GM19324 (cell line): ENCODE results near the gene ACADS.
A peak's percentile ranks its signal among the peaks of the same experiment; 100 is the strongest.

Source experiments
- ATAC-seq: cut with Tn5 transposase; IDR thresholded peaks from one replicate; pipeline ENCODE4 v1.9.1; 2021; ENCODE audit warnings: mild to moderate bottlenecking, moderate library complexity; ENCODE audit not compliant: unreplicated experiment, low FRiP score

The ACADS gene

DNA sequence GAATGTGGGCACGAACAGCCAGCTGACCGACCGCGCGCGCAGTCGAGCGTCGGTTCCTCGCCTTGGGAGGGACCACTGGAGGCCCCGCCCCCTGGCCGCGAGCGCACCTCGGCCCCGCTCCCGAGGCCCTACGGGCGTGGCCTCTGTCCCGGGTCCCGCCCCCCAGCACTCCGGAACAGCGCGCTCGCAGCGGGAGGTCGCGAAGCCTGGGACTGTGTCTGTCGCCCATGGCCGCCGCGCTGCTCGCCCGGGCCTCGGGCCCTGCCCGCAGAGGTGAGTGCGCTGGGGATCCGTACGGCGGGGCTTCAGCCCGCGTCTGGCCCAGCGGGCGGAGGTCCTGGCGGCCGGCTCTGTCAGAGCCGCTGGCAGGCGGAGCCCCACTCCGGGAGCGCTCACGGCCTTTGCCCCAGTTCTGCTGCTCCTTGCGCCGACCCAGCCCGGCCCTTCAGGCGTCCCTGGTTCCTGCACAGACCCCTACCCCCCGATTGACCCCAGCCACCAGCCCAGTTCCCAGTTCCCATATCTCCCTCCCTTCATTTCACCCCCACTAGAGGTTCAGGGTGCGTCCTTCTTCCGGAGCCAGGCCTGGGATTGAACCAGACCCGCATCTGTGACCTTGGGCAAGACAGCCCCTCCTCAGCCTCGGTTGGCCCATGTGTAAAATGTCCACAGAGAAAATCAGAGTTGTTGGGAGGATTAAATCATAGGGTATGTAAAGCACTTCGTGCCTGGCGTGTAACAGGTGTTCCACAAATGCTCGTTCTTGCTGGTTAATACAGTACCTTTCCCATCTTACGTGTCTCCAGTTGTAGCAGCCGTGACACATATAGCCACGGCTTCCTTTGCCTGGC, at the start of gene ACADS:
ACADS (plus strand) TSS at position 168 of the 851 bp plus-strand sequence; CDS start at position 228, 60 bp downstream.
- ATAC-seq: peak; percentile 96

DNA sequence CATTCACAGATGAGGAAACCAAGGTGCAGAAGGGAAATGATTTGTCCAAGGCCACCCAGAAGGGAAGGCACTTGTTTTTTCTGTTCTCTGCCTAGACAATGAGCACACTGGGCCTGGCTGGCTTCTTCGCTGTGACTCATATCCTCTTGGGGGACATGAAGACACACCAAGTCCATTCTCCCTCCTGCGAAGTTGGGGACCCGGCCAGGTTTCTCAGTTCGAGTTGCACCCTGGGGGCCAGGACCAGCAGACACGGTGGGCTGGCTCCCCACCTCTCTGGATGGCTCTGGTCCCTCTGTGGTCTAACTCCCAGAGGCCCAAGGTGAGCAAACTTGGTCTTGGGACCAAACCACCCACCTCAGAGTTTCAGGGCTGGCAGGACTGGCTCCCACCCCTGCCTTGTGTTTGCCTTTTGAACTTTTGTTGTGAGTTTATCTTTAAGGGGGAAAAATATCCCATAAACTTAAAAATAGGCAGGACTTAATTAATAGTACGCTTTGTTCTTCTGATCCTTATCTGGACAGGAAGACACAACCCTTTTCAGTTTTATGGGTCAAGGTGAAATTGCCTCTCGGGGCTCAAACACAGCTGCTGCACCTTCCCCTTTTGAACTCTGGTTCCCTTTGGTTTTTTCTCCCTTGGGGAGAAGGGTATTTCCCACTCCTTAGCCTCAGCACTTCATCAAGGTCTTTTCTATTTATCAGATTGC, 47.7 kb upstream of the ACADS start:
- ATAC-seq: no peak

GRCh38 chr12:120678572-120678971, 47.1 kb upstream of the ACADS start:
- ATAC-seq: no peak

DNA sequence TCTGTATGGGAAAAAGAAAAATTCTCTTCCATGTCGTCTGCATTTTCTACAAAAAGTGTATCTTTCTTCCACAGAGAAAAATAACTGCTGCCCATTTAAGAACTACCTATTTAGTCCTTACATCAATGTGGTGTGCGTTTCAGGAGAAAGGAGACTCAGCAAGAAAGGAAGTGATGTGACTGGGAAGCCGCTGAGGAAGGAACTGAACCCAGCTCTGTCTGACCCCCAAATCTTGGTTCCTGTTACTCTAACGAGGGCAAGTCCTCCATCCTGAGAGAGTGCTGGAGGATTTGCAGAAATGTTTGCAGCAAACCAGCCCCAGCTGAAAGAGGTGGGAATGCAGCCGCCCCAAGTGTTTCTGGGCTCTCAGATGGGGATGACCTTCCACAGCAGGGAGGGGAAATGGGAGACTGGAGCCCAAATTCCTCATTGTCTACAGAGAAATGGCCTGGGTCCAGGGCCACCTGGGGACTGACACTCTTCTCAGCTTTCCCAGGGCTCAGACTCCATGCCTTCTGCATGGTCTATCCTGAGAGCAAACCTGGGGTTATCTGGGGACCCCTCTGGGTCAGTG, 45.4 kb upstream of the ACADS start:
- no peak for ATAC-seq

DNA sequence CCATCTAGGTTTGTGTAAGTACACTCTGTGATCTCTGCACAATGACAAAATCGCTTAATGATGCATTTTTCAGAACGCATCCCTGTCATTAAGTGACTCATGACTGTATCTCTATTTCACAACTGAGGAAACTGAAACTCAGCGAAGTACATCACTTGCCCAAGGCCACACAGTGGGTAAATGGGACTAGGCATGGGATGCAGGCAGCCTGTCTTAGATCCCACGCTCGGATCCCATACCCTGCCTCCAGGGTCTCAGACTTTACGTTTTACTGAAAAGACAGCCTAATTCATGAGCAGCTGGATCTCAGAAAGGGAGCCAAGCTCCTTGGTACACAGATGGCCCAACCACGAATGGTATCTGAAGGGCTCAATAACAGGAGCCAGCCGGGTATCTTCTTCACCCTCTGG, 41.1 kb upstream of the ACADS start:
- no peak for ATAC-seq

- no peak for ATAC-seq
These were observed 40.1 kb upstream of the ACADS start for GRCh38 chr12:120685522-120685921.

GRCh38 chr12:120686151-120686689, 39.4 kb upstream of the ACADS start:
- peak; percentile 82 for ATAC-seq

GRCh38 chr12:120686690-120687577, 38.7 kb upstream of the ACADS start, which contains the start of gene MLEC:
MLEC (plus strand) TSS chr12:120687149; CDS start chr12:120687297, 148 bp downstream.
- ATAC-seq: peak; percentile 67

GRCh38 chr12:120687578-120688289, 37.9 kb upstream of the ACADS start:
- no peak for ATAC-seq

DNA sequence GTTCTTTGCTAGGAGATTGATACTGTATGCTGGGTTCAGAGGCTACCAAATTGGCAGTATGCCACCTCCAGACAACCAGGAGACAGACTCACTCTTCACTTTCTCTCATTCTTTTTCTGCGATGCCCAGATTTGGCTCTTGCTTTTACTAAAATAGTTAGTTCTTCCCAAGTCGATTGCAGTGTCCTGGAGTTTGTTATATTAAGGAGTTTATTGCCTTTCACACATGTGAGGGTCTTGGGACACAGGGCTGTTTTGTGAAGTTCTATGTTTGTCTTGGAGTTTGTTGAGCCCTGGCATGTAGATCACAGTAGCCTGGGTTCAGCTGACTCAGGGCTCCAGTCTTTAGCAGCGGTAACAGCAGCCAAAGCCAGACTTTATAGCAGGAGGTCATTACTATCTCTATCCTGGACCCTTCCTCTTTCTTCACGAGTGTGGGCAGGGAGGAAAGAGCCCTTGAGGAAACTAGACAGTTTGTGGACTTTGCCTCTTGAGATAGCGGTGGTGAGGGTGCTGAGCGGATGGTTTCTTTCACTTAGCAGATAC, 37.0 kb upstream of the ACADS start:
- ATAC-seq: no peak

GRCh38 chr12:120689397-120690082, 36.1 kb upstream of the ACADS start:
- ATAC-seq: no peak

- no peak for ATAC-seq
These were observed 35.6 kb upstream of the ACADS start for GRCh38 chr12:120690083-120690450.

GRCh38 chr12:120690978-120691377, 34.6 kb upstream of the ACADS start:
- no peak for ATAC-seq

DNA sequence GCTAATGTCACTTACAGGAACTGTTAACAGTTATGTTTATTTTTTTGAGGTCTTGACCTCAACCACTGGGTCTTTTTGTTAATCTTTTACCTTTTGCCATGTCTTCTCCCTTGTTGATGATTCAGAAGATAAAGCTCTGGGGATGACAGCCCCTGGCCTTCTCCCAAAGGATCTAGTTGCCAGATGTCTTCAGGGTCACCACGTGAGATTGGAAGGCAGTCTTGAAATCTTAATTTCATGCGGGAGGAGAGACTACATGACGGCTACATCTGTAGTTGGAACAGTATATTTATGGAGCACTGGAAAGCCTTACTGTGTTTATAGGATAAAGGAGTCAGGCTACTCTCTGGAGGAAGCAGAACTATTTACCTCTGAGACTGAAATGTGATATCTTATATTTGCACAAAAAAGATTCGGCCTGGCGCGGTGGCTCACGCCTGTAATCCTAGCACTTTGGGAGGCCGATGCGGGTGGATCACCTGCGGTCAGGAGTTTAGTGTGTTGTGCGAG, 33.0 kb upstream of the ACADS start:
- ATAC-seq: no peak

DNA sequence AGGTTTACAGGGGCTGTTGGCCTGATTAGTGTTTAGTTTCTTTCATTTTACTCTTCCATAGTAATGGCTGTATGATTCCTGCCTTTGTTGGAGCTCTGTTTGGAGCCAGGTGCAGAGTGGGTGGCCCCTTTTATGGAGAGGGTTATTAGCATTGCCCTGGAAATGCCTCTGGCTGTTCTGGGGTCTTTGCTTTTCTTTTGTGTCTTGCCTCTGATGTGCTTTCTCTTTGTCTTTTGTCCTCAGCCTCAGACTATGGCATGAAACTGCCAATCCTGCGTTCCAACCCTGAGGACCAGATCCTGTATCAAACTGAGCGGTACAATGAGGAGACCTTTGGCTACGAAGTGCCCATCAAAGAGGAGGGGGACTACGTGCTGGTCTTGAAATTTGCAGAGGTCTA, 31.8 kb upstream of the ACADS start:
- ATAC-seq: no peak

DNA sequence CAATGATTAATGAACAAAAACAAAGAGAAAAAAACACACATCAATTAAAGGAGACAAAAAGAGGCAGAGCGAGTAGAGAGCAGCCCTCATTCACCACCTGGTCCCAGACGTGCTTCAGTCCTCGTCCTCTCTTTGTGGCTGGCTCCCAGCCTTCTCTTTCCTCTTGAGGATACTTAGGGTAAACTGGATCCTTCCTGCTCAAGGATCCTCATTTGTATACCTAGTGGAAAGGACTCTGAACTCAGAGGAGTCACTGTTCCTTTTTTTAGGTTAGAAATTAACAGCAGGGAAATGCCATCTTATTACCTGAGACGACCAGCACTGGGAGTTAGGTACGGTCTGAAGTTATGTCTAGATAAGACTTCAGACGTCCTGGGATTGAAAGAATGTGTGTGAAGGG, 29.0 kb upstream of the ACADS start:
- ATAC-seq: no peak

DNA sequence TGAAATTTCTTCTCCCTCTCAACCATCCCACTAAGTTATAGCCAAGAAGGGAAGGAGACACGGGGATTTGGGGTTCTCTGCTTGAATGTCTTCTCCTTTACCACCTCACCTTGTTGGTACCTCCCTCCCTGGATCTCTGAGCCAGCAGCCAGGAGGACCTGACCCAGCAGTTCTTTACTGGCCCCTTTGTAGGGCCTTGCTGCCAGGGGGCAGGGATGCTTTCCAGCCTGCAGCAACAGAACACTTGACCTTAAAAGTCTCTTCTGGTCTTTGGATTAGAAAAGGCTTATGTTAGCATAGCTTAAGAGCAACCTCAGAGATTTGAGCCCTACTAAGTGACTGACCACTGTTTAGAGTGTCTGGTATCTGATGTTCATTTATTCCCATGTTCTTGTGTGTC, 28.3 kb upstream of the ACADS start:
- ATAC-seq: no peak

GRCh38 chr12:120698665-120699064, 27.0 kb upstream of the ACADS start:
- ATAC-seq: no peak
